Panc1 (cell line): Measurements from ENCODE around the gene FLG. TPM values are rescaled to one million over a fixed set of nuclear protein-coding genes. Genes with fewer than 3 reads are reported as not detected.

Experiments
- ATAC-seq: fragments of 200-7000 bp; cut with Tn5 transposase; 2 replicates; pipeline ENCODE4 v1.9.1; 2020; ENCODE audit warnings: mild to moderate bottlenecking, moderate library complexity
- BruUV-seq: library from RNA; stranded (reverse); fragments of 400-500 nt; replicated peaks from 2 replicates; lab custom pipeline; 2021; lab: Mats Ljungman, UMichigan
- CTCF ChIA-PET: fragments of 300-600 bp; sonication (Branson Sonifier 250); formaldehyde crosslinking; loops from one replicate; lab custom pipeline; 2022; ENCODE audit warnings: antibody characterized with exemption; lab: Charles Lee
- POLR2A ChIA-PET: fragments of 300-600 bp; sonication (Branson Sonifier 250); formaldehyde crosslinking; loops from one replicate; lab custom pipeline; 2022; ENCODE audit warnings: antibody characterized with exemption; lab: Charles Lee
- DNase-seq: peaks from one replicate; pipeline ENCODE4 v3.0.0-alpha.2; 2010; ENCODE audit warnings: low read depth, low spot score
- H3K27ac ChIP-seq: 2 replicates; pipeline ENCODE4 v1.5.1; 2011; ENCODE audit warnings: mild to moderate bottlenecking, low read length, inconsistent platforms
- H3K27me3 ChIP-seq: fragments of 200-500 bp; sonication (Bioruptor generic); 2 replicates; pipeline ENCODE4 v1.6.0; 2014; ENCODE audit warnings: low read length, inconsistent platforms; ENCODE audit not compliant: control insufficient read depth, insufficient read depth
- H3K36me3 ChIP-seq: fragments of 200-500 bp; sonication (Bioruptor generic); 2 replicates; pipeline ENCODE4 v1.5.1; 2014; ENCODE audit warnings: inconsistent platforms, mild to moderate bottlenecking, low read length, moderate library complexity; ENCODE audit not compliant: control insufficient read depth, insufficient read depth
- H3K4me1 ChIP-seq: 2 replicates; pipeline ENCODE4 v1.5.1; 2011; ENCODE audit warnings: inconsistent platforms, mild to moderate bottlenecking, low read length, moderate library complexity; ENCODE audit not compliant: control insufficient read depth, insufficient read depth
- H3K4me3 ChIP-seq, 2 experiments: 2 replicates each; pipeline ENCODE4 v1.5.1; 2011 to 2012; ENCODE audit warnings: low read depth in 2 of 2, low read length in 2 of 2, mild to moderate bottlenecking in 2 of 2, inconsistent platforms in 1 of 2, moderate library complexity in 1 of 2
- H3K9me3 ChIP-seq: fragments of 200-500 bp; sonication (Bioruptor generic); 2 replicates; pipeline ENCODE4 v1.5.1; 2014; ENCODE audit warnings: low read depth, mild to moderate bottlenecking, inconsistent platforms, low read length, moderate library complexity; ENCODE audit not compliant: control insufficient read depth, insufficient read depth
- POLR2AphosphoS5 ChIP-seq: IDR thresholded peaks from 2 replicates; pipeline ENCODE4 v1.6.1; 2012; ENCODE audit warnings: mild to moderate bottlenecking, low read depth, low read length, moderate library complexity
- SIN3A ChIP-seq: IDR thresholded peaks from 2 replicates; pipeline ENCODE4 v1.6.1; 2012; ENCODE audit warnings: low read depth, mild to moderate bottlenecking, low read length, moderate library complexity, borderline replicate concordance; ENCODE audit not compliant: insufficient read depth
- TCF7L2 ChIP-seq: IDR thresholded peaks from 2 replicates; pipeline ENCODE4 v1.6.1; 2011; ENCODE audit warnings: mild to moderate bottlenecking, low read depth, low read length, inconsistent platforms
- in situ Hi-C: cut with HindIII; loops from 2 replicates; pipeline ENCODE4 v1.10.0; 2016; ENCODE audit warnings: low sequenced_read_pairs, low pct_unique_long_range_greater_than_20kb
- intact Hi-C: fragments of 100-400 bp; cut with micrococcal nuclease; formaldehyde crosslinking; loops from one replicate; pipeline ENCODE4 v1.10.0; 2022; ENCODE audit not compliant: unreplicated experiment
- total RNA-seq: library from RNA; stranded (reverse); gene quantifications from one replicate; pipeline ENCODE4 v1.2.1, GENCODE V29; 2021; ENCODE audit not compliant: unreplicated experiment
- TF ChIP-seq, protein P1 (sequence below), 2 experiments: IDR thresholded peaks; 2 replicates each; pipeline ENCODE4 v1.6.1; 2011 to 2012; ENCODE audit warnings: low read depth in 2 of 2, control low read depth in 1 of 2, low read length in 1 of 2, mild to moderate bottlenecking in 1 of 2, moderate library complexity in 1 of 2; ENCODE audit not compliant: insufficient read depth in 1 of 2
- TF ChIP-seq, protein P2 (sequence below): fragments of 450-650 bp; IDR thresholded peaks from 2 replicates; pipeline ENCODE4 v1.5.1; 2017; ENCODE audit warnings: mild to moderate bottlenecking

The FLG gene
- total RNA-seq, 1 experiment from 2014 or later: not detected

DNA sequence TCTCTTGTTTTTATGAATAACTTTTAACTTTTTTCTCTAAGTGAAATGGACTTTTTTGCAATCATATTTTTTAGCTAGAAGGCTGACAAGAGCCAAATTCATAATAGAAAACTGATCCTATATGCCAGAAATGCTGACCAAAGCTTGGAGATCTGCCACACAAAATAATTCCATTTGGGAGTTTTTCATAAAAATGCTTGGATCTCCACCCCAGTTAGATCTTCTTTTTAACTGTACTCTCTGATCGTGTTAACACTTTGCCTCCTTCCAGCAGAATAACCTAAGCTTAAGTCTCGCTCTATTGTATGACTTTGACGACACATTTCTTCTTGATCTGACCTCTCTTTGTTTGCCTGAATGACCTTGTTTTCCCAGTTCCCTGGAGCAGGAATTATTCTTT is 18.0 kb upstream of the FLG start:
- in situ Hi-C loops: no loop called here
- TF ChIP-seq, protein P1, sequence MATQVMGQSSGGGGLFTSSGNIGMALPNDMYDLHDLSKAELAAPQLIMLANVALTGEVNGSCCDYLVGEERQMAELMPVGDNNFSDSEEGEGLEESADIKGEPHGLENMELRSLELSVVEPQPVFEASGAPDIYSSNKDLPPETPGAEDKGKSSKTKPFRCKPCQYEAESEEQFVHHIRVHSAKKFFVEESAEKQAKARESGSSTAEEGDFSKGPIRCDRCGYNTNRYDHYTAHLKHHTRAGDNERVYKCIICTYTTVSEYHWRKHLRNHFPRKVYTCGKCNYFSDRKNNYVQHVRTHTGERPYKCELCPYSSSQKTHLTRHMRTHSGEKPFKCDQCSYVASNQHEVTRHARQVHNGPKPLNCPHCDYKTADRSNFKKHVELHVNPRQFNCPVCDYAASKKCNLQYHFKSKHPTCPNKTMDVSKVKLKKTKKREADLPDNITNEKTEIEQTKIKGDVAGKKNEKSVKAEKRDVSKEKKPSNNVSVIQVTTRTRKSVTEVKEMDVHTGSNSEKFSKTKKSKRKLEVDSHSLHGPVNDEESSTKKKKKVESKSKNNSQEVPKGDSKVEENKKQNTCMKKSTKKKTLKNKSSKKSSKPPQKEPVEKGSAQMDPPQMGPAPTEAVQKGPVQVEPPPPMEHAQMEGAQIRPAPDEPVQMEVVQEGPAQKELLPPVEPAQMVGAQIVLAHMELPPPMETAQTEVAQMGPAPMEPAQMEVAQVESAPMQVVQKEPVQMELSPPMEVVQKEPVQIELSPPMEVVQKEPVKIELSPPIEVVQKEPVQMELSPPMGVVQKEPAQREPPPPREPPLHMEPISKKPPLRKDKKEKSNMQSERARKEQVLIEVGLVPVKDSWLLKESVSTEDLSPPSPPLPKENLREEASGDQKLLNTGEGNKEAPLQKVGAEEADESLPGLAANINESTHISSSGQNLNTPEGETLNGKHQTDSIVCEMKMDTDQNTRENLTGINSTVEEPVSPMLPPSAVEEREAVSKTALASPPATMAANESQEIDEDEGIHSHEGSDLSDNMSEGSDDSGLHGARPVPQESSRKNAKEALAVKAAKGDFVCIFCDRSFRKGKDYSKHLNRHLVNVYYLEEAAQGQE (IDR thresholded peaks at IDR 0.05; ENCODE audit: insufficient read depth in 1 of 2, low read depth in 2 of 2, low read length in 1 of 2): no peak
- TF ChIP-seq SIN3A (no peak), TCF7L2 (no peak), POLR2AphosphoS5 (no peak)
- TF ChIP-seq, protein P2, sequence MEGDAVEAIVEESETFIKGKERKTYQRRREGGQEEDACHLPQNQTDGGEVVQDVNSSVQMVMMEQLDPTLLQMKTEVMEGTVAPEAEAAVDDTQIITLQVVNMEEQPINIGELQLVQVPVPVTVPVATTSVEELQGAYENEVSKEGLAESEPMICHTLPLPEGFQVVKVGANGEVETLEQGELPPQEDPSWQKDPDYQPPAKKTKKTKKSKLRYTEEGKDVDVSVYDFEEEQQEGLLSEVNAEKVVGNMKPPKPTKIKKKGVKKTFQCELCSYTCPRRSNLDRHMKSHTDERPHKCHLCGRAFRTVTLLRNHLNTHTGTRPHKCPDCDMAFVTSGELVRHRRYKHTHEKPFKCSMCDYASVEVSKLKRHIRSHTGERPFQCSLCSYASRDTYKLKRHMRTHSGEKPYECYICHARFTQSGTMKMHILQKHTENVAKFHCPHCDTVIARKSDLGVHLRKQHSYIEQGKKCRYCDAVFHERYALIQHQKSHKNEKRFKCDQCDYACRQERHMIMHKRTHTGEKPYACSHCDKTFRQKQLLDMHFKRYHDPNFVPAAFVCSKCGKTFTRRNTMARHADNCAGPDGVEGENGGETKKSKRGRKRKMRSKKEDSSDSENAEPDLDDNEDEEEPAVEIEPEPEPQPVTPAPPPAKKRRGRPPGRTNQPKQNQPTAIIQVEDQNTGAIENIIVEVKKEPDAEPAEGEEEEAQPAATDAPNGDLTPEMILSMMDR: no peak
- DNase-seq (no peak), ATAC-seq (no peak)
- no peak overlapping the region for H3K27ac ChIP-seq
- no peaks in the 10 kb centered on the region for H3K36me3 ChIP-seq
- no peak overlapping the region for H3K4me3 ChIP-seq
- intact Hi-C loops: no loop called here
- no TSS peak for BruUV-seq
- ChIA-PET CTCF (interaction anchor here (1.2 kb wide), 1 partner anchor 157 kb away, joined by 3 read pairs; no protein-coding TSS in a partner anchor), POLR2A (no interaction called here)
- no peaks in the 10 kb centered on the region for H3K9me3 ChIP-seq
- H3K27me3 ChIP-seq: 0 out of 2 replicates have a peak, but pooled peaks cover 2% of the 10 kb centered on the region
- H3K4me1 ChIP-seq: no peaks in the 10 kb centered on the region

DNA sequence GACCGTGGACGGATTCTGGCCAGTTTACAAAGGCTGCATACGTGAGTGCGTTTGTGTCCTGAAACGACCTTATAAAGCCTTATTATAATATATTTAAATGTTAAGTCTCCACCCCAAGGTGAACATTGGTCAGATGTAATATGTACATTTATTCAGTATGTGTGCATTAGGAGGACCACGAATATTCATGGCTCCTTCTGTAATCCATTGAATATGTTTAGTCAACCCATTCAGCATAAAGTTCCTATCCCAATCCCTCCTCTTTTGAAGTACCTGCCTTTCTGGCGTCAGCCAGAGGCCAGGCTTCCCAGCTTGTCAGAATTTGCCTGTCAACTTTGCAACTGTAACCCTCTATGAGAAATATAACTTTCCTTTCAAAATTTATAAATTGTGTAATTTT is 10.4 kb upstream of the FLG start:
- in situ Hi-C loops (no loop called here), intact Hi-C loops (no loop called here)
- no peak overlapping the region for H3K4me3 ChIP-seq
- DNase-seq (no peak), ATAC-seq (no peak)
- H3K4me1 ChIP-seq: no peaks in the 10 kb centered on the region
- no TSS peak for BruUV-seq
- POLR2A ChIA-PET: no interaction called here
- no peaks in the 10 kb centered on the region for H3K27me3 ChIP-seq
- H3K27ac ChIP-seq: no peak overlapping the region
- no peaks in the 10 kb centered on the region for H3K36me3 ChIP-seq
- CTCF ChIA-PET: no interaction called here
- H3K9me3 ChIP-seq: no peaks in the 10 kb centered on the region
- TF ChIP-seq POLR2AphosphoS5: no peak
- TF ChIP-seq, protein P2: no peak
- TF ChIP-seq TCF7L2: no peak
- no peak for TF ChIP-seq SIN3A
- TF ChIP-seq, protein P1 (IDR thresholded peaks at IDR 0.05; ENCODE audit: insufficient read depth in 1 of 2, low read depth in 2 of 2, low read length in 1 of 2): no peak
